Lung microvascular endothelial cell (primary cell): ENCODE results near the gene ACACB. TPM values are rescaled to one million over a fixed set of nuclear protein-coding genes. Genes with fewer than 3 reads are reported as not detected.

Experiments used
- DNase-seq, 2 donors: peaks; one replicate each; pipeline versions ENCODE4 v3.0.0 to v3.0.0-alpha.2; 2010; ENCODE audit warnings: low read depth in 2 of 2
- total RNA-seq: library from RNA; depleted of rRNA; stranded (reverse); fragments of >200 nt; gene quantifications from 2 replicates; pipeline ENCODE4 v1.2.1, GENCODE V29; 2014

Gene ACACB
- total RNA-seq, 1 donor from 2014 or later = 3.4 TPM

DNA sequence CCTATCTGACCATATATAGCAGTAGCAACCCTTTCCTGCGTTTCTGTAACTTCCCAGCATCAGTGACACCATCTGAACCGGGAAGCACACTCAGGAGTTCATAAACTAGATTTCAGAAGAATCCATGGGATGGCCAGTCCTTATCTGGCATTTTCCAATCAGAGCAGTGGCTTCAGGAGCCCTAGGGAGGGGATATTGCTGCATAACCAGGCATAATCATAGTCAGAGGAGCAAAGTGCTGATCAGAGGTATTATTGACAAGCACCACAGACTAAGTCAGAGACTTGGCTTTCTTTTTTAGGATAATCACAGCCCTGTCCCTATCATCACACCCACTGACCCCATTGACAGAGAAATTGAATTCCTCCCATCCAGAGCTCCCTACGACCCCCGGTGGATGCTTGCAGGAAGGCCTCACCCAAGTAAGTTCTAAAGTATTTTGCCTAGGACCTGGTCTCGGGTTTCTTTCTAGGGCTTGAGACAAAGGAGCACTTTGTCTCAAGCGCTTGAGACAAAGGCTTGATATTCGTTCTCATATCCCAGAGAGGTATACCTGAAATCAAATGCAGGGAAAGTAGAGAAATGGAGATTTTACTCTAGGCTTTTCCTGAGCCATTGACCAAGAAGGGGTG, 137.6 kb downstream of the ACACB start:
- no peak for DNase-seq

DNA sequence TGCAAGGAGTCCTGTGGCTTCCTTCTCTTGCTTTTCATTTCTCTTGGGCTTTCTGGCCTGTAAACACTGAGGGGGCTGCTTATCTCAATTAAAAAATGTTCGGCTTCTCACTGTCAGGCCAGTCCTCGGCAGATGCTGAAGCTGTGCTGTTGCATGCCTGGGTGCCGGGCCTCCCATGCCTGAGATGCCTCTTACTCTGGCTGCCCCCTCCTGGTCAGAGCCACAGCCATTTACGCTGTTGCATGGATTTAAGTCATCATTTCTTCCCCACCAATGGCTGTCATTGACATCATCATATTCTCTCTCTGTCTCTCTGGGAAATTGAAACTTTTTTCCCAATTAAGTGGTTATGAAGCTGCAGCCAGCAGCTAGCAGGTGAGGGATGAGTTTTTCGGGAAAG, 139.0 kb downstream of the ACACB start:
- DNase-seq = peak; percentile 46 to 73

DNA sequence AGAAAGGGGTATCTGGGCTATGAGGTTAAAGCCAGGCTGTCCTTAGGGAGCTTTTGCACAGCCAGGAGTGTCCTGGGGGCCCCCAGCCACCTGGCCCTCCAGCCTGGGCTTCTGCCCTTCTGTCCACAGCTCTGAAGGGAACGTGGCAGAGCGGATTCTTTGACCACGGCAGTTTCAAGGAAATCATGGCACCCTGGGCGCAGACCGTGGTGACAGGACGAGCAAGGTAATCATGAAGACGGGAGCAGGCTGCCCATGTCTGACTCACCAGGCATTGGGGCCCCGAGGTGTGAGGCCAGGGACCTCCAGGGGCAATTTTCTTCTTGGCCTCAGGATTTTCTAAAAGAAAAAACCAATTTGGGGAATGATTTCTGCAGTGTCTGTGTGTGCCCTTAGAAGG, 139.6 kb downstream of the ACACB start:
- DNase-seq = no peak

DNA sequence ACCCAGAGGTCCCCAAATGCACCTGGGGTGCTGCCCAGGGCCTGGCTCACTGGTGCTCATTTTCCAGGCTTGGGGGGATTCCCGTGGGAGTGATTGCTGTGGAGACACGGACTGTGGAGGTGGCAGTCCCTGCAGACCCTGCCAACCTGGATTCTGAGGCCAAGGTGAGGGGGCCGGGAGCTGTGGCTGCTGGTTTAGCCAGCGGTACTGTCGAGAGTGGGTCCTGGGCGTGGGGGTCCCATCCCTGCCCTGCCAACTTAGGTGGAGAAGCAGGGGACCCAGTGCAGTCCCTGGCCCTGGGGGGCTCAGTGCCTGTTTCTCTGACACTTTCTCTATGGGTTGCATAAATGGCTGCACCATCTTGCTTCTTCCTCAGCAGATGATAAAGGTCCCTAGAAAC, 141.8 kb downstream of the ACACB start:
- DNase-seq = no peak

DNA sequence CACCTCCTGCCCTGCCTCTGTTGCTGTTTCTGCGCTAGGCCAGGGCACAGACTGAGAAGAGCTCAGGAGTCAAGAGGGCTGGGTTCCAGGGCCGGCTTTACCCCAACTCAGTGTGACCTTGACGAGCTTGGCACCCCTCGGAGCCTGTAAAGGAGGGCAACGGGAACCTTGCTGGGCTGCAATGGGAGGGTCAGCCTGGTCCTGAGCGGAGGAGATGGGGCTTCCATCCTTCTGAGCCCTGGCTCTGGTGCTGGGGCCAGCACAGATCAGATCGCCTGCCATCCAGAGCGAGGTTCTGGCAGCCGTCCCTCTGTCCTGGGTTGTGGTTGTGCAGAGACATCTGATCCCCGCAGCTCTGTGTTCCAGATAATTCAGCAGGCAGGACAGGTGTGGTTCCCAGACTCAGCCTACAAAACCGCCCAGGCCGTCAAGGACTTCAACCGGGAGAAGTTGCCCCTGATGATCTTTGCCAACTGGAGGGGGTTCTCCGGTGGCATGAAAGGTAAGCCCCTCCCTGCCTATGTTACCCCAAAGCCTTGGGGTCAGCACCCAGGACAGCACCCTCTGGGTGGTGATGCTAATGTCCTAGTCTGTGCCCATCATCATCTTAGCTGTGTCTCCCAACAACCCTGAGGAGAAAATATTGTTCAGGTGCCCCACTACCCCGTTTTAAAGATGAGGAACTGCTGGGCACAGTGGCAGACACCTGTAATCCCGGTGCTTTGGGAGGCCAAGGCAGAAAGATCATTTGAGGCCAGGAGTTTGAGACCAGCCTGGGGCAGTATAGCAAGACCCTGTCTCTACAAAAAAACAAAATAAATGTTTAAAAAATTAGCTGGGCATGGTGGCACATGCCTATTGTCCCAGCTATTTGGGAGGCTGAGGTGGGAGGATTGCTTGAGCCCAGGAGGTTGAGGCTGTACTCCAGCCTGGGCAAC, 142.5 kb downstream of the ACACB start:
- DNase-seq = no peak

DNA sequence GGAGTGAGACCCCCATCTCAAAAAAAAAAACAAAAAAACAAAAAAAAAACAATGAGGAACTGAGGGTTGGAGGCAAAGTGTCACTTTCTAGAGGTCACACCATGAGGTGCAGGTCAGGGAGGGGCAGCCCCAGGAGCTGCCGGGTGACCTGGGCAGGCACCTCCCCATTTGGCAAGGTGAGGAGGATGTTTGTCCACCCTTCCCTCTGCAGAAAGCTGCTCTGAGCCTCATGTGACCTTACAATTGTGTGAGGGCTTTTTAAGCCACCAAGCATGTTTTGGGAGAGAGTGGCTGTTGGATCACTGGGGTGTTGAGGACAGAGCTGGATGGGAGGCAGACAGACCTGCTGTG, 143.1 kb downstream of the ACACB start:
- no peak for DNase-seq

DNA sequence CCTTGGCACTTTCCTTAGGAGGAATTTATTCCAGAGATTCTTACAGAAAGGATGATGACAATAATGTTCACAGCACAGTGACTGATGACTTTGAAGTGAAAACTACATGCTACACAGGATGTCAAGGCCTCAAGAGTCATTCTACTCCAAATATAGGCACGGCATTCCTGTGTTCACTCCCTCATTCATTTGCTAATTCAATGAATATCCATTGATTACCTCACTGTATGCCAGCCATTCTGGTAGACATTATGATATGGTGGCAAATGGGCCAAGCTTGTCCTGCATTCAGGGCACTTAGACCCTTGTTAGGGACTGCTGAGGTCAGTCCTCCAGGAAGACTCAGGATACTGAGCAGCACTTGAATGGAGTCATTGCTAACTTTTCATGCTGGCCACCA, 144.7 kb downstream of the ACACB start:
- DNase-seq = no peak

DNA sequence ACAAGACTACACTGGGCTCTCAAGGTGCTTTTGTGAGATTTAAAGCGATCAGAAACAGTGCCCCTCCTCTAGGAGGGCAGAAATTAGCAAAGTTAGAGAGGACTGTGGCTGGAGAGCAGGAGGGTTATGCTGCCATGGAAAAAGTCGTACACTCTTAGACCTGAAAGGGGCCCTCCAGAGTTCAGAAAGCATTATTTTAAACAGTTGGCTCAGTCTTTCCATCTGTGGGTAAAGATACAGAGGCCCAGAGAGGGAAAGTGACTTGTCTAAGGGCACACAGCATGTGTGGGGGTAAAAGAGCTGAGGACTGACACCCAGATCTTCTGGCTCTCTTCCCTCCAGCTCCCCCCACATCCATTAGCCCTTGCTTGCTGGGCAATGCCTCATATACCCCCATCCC, 145.6 kb downstream of the ACACB start:
- DNase-seq = no peak

DNA sequence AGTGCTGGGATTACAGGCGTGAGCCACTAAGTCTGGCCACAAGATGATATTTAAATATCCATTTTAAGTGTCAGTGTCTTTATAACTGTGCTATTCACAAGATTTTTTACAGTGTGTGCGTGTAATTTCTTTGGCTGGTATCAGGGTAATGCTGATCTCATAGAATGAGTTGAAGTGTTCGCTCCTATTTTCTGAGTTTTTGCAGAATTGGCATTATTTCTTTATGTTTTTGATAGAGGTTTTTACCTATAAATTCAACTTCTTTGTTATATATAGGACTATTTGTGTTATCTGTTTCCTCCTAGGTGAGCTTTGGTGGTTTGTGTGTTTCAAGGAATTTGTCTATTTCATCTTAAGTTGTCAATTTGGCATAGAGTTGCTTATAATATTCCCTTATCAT, 147.1 kb downstream of the ACACB start:
- DNase-seq = no peak

DNA sequence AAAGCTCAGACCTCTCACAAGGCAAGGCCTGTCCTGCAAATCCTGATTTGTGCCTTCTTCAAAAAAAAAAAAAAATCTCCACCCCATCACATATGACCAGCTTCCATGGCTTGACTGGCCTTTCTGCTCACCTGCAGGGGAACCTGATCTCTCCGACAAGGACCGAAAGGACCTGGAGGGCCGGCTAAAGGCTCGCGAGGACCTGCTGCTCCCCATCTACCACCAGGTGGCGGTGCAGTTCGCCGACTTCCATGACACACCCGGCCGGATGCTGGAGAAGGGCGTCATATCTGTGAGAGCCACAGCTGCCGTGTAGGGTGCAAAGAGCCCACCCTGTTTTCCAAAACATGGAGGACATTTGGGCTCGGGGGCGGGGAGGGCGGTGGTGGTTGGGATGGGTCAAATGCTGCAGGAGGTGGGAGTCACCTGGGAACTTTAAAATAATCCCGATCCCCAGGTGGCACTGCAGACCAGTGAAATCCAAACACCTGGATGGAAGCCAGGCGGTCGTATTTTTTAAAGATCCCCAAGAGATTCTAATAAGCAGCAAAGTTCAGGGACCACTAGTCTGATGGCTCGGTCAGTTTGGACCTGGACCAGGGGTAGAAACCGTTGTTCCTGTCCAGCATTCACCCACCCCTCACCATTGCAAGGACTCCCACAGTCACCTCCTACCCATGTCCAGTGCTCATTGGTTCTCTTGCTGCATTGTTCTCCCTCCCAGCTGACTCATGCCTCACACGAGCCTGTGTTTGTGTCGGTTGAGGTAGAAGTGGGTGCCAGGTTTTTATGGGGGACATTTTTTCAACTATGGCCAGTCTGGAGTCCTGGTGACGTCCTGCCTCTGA, 147.9 kb downstream of the ACACB start:
- peak; percentile 67 to 73 for DNase-seq

DNA sequence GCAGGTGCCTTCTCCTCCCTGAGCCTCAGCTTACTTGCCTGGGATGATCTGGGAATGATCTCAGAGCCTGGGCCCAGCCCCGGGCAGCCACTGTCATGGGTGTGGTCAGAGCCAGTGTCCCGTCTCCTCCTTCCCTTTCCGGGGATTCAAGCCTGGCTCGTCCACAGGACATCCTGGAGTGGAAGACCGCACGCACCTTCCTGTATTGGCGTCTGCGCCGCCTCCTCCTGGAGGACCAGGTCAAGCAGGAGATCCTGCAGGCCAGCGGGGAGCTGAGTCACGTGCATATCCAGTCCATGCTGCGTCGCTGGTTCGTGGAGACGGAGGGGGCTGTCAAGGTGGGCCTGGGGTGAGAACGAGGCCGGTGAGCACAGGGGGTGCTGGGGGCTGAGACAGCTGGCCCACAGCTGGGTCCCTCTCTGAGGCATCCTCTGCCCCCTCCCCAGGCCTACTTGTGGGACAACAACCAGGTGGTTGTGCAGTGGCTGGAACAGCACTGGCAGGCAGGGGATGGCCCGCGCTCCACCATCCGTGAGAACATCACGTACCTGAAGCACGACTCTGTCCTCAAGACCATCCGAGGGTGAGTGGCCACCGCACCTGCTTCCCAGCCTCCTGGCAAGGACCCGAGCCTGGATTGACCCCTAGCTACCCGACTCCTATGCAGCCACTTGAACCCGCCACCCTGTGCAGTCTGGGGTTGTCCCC, 148.7 kb downstream of the ACACB start:
- no peak for DNase-seq

DNA sequence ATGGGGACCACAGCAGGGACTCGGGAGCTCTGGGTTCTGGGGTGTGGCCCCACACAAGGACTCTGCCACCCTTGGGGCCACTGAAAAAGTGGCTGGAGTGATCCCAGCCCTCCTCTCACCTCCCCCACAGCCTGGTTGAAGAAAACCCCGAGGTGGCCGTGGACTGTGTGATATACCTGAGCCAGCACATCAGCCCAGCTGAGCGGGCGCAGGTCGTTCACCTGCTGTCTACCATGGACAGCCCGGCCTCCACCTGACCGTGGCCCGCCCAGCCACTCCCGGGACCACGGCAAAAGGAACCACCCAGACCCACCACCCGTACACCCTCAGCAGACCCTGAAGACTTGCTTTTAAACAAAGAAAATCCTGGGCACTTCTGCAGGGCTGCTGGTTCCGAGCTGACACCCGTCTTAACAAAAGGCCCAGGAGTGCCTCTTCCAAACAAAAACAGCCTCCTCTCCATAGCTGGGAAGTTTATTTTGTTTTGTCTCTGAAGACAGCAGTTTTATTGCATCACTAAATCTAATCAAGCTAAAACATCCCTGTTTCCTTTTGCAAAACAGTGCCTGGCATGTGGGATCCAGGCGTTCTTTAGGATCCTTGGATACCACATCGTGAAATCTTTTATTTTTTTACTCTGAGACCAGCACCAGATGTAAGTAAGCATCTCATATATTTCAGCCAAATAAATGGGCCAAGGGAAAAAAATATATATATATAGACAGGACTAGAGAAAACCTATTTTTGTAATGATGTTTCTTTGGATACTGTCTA, 149.9 kb downstream of the ACACB start:
- no peak for DNase-seq

DNA sequence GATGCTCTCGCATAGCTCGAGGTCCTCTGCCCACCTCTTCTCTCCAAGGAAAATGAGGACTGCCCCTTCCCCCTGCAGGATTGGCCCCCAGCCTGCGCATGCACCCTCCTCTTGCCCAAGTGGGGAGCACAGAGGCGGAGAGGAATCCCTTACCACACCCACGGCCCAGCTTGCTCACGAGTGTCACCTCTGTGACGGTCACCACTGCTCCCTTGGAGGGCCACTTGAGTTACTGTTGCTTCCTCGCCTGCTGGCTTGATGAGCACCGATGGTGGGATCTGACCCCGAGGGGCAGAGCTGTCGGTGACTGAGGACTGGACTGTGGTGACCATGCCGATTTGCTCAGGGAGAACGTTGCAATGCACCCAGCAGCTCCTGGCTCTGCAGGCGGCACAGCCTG, 151.0 kb downstream of the ACACB start:
- DNase-seq = no peak

DNA sequence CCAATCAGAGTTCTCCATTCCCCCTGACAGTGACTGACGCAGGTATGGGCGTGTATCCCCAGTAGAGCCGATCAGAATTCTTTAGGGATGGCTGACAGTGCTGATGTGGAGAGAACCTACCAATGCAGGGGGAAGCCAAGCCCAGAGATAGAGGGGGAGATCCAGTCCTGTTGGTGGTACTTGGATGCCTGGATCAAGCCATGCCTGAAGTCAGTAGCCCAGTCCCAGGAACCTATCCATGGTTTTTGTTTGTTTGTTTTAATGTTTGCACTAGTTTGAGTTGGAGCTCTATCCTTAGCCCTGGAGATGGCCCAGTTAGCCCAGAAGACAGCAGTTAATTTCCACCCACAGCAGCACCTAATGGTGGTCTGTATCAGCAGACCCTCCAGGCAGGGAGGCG, 152.5 kb downstream of the ACACB start:
- no peak for DNase-seq

DNA sequence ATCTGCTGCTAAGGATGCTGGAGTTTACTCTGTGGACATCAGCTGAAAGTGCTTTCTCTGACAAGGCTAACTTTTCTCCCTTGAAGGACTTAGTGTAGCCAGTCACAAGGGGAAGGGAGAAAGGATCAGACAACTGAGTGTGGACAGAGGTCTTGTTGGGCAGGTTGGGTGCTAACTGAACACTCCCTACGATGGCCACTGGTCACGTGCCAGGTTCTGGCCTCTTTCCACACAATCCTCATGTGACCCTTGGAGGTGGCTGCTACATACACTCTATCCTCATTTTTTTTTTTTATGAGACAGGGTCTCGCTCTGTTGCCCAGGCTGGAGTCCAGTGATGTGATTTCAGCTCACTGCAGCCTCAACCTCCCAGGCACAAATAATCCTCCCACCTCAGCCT, 153.0 kb downstream of the ACACB start:
- no peak for DNase-seq

DNA sequence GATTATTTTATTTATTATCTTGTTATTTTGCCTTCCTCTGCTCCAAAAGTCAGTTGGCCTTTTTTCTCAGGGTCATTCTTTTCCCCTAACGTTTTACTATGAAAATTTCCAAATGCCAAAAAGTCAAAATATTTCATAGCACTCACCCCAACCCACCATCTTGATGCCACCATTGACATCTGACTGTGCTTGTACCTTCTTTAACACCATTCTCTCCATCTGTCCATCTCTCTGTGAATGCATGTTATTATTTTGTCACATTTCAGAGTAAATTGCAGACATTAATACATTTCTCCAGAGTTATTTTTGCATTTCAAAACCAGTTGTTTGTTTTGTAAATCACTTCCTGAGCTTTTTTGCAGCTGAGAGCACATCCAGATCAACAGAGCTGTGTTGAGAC, 154.1 kb downstream of the ACACB start:
- no peak for DNase-seq

DNA sequence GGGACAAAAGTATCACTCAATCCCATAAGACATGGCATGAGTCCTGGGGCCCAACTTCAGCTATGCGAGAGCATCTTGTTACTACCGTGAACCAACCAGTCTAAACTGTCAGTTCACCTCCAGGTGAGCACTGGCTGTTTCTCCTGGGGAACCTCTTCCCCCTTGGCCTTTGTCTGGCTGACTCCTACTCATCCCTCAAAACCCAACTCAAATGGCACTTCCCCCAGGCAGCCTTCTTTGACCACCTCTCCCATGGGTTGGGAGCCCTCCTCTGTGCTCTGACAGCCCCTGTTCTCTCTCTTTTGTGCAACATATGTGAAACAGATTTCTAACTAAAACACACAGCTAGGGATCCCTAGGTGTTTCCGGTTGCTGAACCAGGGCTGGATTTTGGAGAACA, 155.0 kb downstream of the ACACB start:
- no peak for DNase-seq

DNA sequence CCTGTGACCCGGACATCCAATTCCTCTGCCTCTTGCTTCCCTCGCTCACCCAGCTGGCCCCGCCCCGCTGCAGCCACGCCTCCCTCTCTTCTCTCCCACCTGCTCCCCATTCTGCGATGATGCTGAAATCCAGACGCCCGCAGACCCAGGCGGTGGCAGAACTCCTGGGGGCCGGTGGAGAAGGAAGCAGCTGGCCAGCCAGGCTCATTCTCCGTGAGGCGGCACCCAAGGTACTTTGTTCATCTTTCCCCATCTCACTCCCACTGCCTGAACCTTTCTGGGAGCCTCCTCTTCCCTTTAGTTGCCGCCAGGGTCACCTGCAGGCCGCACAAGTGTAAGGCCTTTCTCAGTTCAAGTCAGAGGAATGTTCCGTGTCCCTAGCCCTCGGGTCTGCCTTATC, 157.0 kb downstream of the ACACB start:
- DNase-seq = no peak

DNA sequence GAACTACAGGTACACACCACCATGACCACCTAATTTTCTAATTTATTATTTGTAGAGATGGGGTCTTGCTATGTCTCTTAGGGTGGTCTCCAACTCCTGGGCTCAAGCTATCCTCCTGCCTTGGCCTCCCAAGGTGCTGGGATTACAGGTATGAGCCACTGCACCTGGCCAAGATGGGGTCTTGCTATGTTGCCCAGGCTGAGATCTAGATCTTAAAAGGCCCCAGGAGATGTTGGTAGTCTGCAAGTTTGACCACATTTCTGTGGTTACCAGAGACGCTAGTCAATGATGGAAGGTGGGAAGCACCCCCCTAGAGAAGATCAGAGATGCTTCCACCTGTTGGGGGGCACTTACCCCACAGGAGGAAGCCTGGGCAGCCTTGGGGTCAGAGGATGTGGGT, 158.0 kb downstream of the ACACB start:
- no peak for DNase-seq

DNA sequence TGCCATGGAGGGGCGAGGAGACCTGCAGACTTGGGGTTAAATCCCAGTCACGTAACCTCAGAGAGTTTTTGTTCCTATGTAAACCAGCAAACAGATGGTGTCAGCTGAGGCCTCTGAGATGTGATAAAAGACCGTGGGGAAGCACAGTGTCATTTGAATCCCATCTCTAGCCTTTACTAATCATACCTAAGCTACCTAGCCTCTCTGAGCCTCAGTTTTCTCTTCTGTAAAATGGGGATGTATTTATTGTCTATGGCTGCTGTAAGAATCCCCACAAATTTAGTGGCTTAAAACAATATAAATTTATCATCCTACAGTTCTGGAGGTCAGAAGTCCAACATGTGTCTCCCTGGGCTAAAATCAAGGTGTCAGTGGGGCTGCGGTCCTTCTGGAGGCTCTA, 158.8 kb downstream of the ACACB start:
- DNase-seq = no peak

DNA sequence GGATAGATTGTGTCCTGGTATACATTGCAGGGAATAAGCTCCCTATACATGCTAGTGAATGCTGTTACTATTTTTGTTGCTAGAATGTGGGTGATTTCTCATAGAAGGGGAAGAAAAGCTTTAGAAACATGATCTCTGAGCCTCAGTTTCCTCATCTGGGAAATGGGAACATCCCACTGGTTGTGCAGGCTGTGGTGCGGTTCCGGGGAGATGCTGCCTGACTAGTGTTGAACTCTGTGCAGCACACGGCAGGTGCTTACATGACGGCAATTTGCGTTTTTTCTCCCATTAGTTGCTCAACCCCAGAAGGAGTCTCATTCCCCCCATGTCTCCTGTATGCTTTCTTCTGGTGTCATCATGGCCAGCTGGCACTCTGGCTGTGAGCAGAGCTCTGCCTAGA, 159.8 kb downstream of the ACACB start:
- no peak for DNase-seq
